IMR-90 (cell line): ENCODE measurements around the gene G3BP1. TPM values are rescaled to one million over a fixed set of nuclear protein-coding genes. Genes with fewer than 3 reads are reported as not detected.
A peak's percentile ranks its signal among the peaks of the same experiment; 100 is the strongest.

Experiments used
- ATAC-seq: fragments of 200-7000 bp; cut with Tn5 transposase; 2 replicates; pipeline ENCODE4 v1.9.1; 2020; ENCODE audit warnings: low read depth, mild to moderate bottlenecking, moderate library complexity
- BruUV-seq: library from RNA; stranded (reverse); fragments of 400-500 nt; replicated peaks from 2 replicates; lab custom pipeline; 2021; lab: Mats Ljungman, UMichigan
- CTCF ChIA-PET: fragments of 300-600 bp; formaldehyde crosslinking; extraction: SDS; loops from one replicate; lab custom pipeline; 2021; ENCODE audit warnings: antibody characterized with exemption; lab: Yijun Ruan, JAX
- POLR2A ChIA-PET: fragments of 300-600 bp; sonication (Branson Sonifier 250); formaldehyde crosslinking; loops from one replicate; lab custom pipeline; 2022; ENCODE audit warnings: antibody characterized with exemption; ENCODE audit not compliant: unreplicated experiment; lab: Charles Lee
- DNase-seq: peaks from one replicate; pipeline ENCODE4 v3.0.0; 2013
- H2AFZ ChIP-seq: replicated peaks from 2 replicates; pipeline ENCODE3; 2013; ENCODE audit warnings: low read length, mild to moderate bottlenecking; ENCODE audit not compliant: poor library complexity
- H2AK5ac ChIP-seq: 2 replicates; pipeline ENCODE4 v1.6.1; 2013; ENCODE audit warnings: low read depth, low read length, inconsistent platforms
- H2AK9ac ChIP-seq: replicated peaks from 2 replicates; pipeline ENCODE3; 2013; ENCODE audit warnings: mild to moderate bottlenecking, low read depth, low read length, moderate library complexity; ENCODE audit not compliant: poor library complexity
- H2BK120ac ChIP-seq: 2 replicates; pipeline ENCODE4 v1.6.1; 2013; ENCODE audit warnings: low read depth, low read length, inconsistent platforms
- H2BK15ac ChIP-seq: 3 replicates; pipeline ENCODE4 v1.6.1; 2013; ENCODE audit warnings: low read depth, low read length, inconsistent platforms
- H2BK20ac ChIP-seq: 2 replicates; pipeline ENCODE4 v1.6.1; 2013; ENCODE audit warnings: low read depth, mild to moderate bottlenecking, inconsistent platforms, low read length, moderate library complexity
- H2BK5ac ChIP-seq: 2 replicates; pipeline ENCODE4 v1.6.1; 2013; ENCODE audit warnings: mild to moderate bottlenecking, low read depth, low read length, inconsistent platforms; ENCODE audit not compliant: poor library complexity, severe bottlenecking
- H3K14ac ChIP-seq: replicated peaks from 2 replicates; pipeline ENCODE4 v1.6.1; 2013; ENCODE audit warnings: low read depth, low read length, inconsistent platforms
- H3K18ac ChIP-seq: 2 replicates; pipeline ENCODE4 v1.6.1; 2013; ENCODE audit warnings: low read depth, low read length, control low read depth
- H3K23ac ChIP-seq: 2 replicates; pipeline ENCODE4 v1.6.1; 2013; ENCODE audit warnings: low read depth, low read length, inconsistent platforms
- H3K27ac ChIP-seq: 2 replicates; pipeline ENCODE4 v1.5.1; 2013; ENCODE audit warnings: mild to moderate bottlenecking, control low read depth, low read length; ENCODE audit not compliant: insufficient read depth
- H3K27me3 ChIP-seq: 2 replicates; pipeline ENCODE4 v1.6.1; 2013; ENCODE audit warnings: low read length; ENCODE audit not compliant: control insufficient read depth, insufficient read depth
- H3K36me3 ChIP-seq: 2 replicates; pipeline ENCODE4 v1.6.1; 2013; ENCODE audit warnings: low read length, mixed read lengths; ENCODE audit not compliant: control insufficient read depth, insufficient read depth
- H3K4ac ChIP-seq: 2 replicates; pipeline ENCODE4 v1.6.1; 2013; ENCODE audit warnings: low read depth, low read length, inconsistent platforms
- H3K4me1 ChIP-seq: 2 replicates; pipeline ENCODE4 v1.6.1; 2013; ENCODE audit warnings: low read length, mixed read lengths; ENCODE audit not compliant: control insufficient read depth, insufficient read depth
- H3K4me2 ChIP-seq: 2 replicates; pipeline ENCODE4 v1.6.1; 2013; ENCODE audit warnings: low read depth, mild to moderate bottlenecking, control low read depth, low read length, moderate library complexity
- H3K4me3 ChIP-seq: 2 replicates; pipeline ENCODE4 v1.5.1; 2013; ENCODE audit warnings: low read depth, mild to moderate bottlenecking, control low read depth, low read length, moderate library complexity; ENCODE audit not compliant: insufficient read depth
- H3K56ac ChIP-seq: 2 replicates; pipeline ENCODE4 v1.6.1; 2013; ENCODE audit warnings: low read length, inconsistent platforms; ENCODE audit not compliant: insufficient read depth; ENCODE audit errors: extremely low read depth
- H3K79me1 ChIP-seq, 2 experiments: 2 replicates each; pipeline ENCODE4 v1.6.1; 2013; ENCODE audit warnings: low read length in 2 of 2, inconsistent platforms in 1 of 2, low read depth in 1 of 2
- H3K9ac ChIP-seq: 2 replicates; pipeline ENCODE4 v1.6.1; 2013; ENCODE audit warnings: low read depth, low read length, control low read depth
- H3K9me1 ChIP-seq: 2 replicates; pipeline ENCODE4 v1.6.1; 2013; ENCODE audit warnings: low read length, inconsistent platforms; ENCODE audit not compliant: insufficient read depth
- H3K9me3 ChIP-seq: 2 replicates; pipeline ENCODE4 v1.6.1; 2013; ENCODE audit warnings: low read length; ENCODE audit not compliant: control insufficient read depth, insufficient read depth
- H4K20me1 ChIP-seq: 2 replicates; pipeline ENCODE4 v1.6.1; 2013; ENCODE audit warnings: low read length, inconsistent platforms; ENCODE audit not compliant: insufficient read depth
- H4K5ac ChIP-seq: 2 replicates; pipeline ENCODE4 v1.6.1; 2013; ENCODE audit warnings: mild to moderate bottlenecking, low read depth, low read length, control low read depth
- H4K8ac ChIP-seq, 2 experiments: 2 replicates each; pipeline ENCODE4 v1.6.1; 2013; ENCODE audit warnings: low read depth in 2 of 2, low read length in 2 of 2, control low read depth in 1 of 2, inconsistent platforms in 1 of 2
- H4K91ac ChIP-seq: 2 replicates; pipeline ENCODE4 v1.6.1; 2013; ENCODE audit warnings: low read depth, low read length, inconsistent platforms; ENCODE audit not compliant: insufficient read depth
- BHLHE40 ChIP-seq: fragments of 150-350 bp; IDR thresholded peaks from 2 replicates; pipeline ENCODE4 v1.6.1; 2016; ENCODE audit warnings: mild to moderate bottlenecking, low read depth, low read length
- CEBPB ChIP-seq: IDR thresholded peaks from 2 replicates; pipeline ENCODE4 v1.6.1; 2012; ENCODE audit warnings: low read depth, low read length, improper control_type of control experiment
- RFX5 ChIP-seq: IDR thresholded peaks from 2 replicates; pipeline ENCODE4 v1.8.0; 2012; ENCODE audit warnings: low read depth, mild to moderate bottlenecking, low read length, moderate library complexity
- WGBS, 2 experiments: methylation state at CpG; one replicate each; pipeline versions ENCODE4 v1.1.5 to v1.1.7; 2013; ENCODE audit warnings: missing lambda C conversion rate in 2 of 2; ENCODE audit not compliant: insufficient read length in 1 of 2; ENCODE audit errors: extremely low coverage in 2 of 2; 5-methylcytosine and 5-hydroxymethylcytosine counted together
- dilution Hi-C: fragments of 300-500 bp; cut with HindIII; formaldehyde crosslinking; loops from one replicate; pipeline ENCODE4 v1.14.3; 2018; ENCODE audit warnings: low sequenced_read_pairs; ENCODE audit not compliant: unreplicated experiment
- in situ Hi-C: fragments of 300-500 bp; cut with MboI; formaldehyde crosslinking; loops from 3 replicates; pipeline ENCODE4 v1.14.3; 2019; ENCODE audit warnings: low sequenced_read_pairs, inconsistent platforms, mixed read lengths
- intact Hi-C: fragments of 100-400 bp; cut with micrococcal nuclease; formaldehyde crosslinking; loops from 2 replicates; pipeline ENCODE4 v1.10.0; 2022
- polyA plus RNA-seq, 3 experiments: library from polyadenylated mRNA; depleted of rRNA; stranded (reverse); fragments of >200 nt; gene quantifications; 2 replicates each; pipeline ENCODE4 v1.2.3, GENCODE V29; 2012; ENCODE audit warnings: low replicate concordance in 1 of 3
- total RNA-seq: library from RNA; depleted of rRNA; stranded (reverse); fragments of >200 nt; gene quantifications from 2 replicates; pipeline ENCODE4 v1.2.3, GENCODE V29; 2012
- TF ChIP-seq, protein P1 (sequence below): fragments of 150-350 bp; IDR thresholded peaks from 2 replicates; pipeline ENCODE4 v1.6.1; 2017; ENCODE audit warnings: mild to moderate bottlenecking, antibody characterized with exemption, low read length, low read depth
- TF ChIP-seq, protein P2 (sequence below): fragments of 150-350 bp; IDR thresholded peaks from 2 replicates; pipeline ENCODE4 v1.6.1; 2016; ENCODE audit warnings: low read depth, mild to moderate bottlenecking, low read length, moderate library complexity, borderline replicate concordance

The G3BP1 gene
- total and polyA plus RNA-seq, 2 of the 4 experiments (the other 2 are of a cell fraction) = 40.2 to 482 TPM

DNA sequence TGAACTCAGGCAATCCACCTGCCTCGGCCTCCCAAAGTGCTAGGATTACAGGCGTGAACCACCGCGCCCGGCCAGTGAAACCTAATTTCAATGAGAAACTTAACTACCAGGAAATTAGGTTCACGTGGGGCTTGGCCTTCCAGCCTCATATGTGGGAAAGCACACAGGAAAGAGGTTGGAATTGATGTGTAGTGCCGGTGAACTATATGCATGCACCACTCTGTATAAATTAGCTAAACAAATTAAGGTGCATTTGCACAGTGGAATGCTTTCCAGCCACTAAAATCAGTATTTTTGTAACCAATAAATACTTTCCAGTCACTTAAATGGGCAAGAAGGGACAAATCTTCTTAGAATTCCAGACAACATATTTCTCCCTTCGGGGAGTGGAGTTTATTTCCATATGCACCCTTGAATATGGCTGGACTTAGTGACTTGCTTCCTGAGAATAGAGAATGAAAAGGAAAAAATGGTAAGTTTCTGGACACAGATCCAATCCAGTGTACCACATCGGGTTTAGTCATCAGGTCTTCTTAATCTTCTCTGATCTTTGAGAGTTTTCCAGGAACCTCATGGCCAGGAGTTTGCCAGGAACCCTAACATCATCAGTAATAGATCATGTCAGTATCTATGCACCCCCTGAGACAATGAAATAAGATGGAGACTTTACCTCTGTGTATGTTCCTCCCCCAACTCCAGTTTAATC, 38.2 kb upstream of the G3BP1 start:
- peak; percentile 41 for DNase-seq
- WGBS, 2 experiments = 100% methylated on average over 1 of the region's 9 CpGs; no CpG with 5 or more reads in 1 of the 2 experiments

More for the DNA sequence above, 38.2 kb upstream of the G3BP1 start:
- no peaks in the 10 kb centered on the region for H3K36me3 ChIP-seq
- intact Hi-C loops (no loop called here), in situ Hi-C loops (no loop called here), dilution Hi-C loops (no loop called here)
- H3K27me3 ChIP-seq = no peaks in the 10 kb centered on the region
- H3K9me1 ChIP-seq = peaks cover 7% of the 10 kb centered on the region; the same call in 1 of the 2 replicates
- ChIA-PET POLR2A (no interaction called here), CTCF (no interaction called here)
- TF ChIP-seq BHLHE40 = no peak
- TF ChIP-seq, protein P1, sequence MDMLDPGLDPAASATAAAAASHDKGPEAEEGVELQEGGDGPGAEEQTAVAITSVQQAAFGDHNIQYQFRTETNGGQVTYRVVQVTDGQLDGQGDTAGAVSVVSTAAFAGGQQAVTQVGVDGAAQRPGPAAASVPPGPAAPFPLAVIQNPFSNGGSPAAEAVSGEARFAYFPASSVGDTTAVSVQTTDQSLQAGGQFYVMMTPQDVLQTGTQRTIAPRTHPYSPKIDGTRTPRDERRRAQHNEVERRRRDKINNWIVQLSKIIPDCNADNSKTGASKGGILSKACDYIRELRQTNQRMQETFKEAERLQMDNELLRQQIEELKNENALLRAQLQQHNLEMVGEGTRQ = no peak
- TF ChIP-seq RFX5 = no peak
- TF ChIP-seq, protein P2, sequence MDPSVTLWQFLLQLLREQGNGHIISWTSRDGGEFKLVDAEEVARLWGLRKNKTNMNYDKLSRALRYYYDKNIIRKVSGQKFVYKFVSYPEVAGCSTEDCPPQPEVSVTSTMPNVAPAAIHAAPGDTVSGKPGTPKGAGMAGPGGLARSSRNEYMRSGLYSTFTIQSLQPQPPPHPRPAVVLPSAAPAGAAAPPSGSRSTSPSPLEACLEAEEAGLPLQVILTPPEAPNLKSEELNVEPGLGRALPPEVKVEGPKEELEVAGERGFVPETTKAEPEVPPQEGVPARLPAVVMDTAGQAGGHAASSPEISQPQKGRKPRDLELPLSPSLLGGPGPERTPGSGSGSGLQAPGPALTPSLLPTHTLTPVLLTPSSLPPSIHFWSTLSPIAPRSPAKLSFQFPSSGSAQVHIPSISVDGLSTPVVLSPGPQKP = no peak
- no peak for TF ChIP-seq CEBPB
- ATAC-seq = 0 out of 2 replicates have a peak, but pooled peaks have one; percentile 35
- peaks cover 11 to 19% of the 10 kb centered on the region in 2 experiments; a peak in 3 of 4 replicates for H3K79me1 ChIP-seq
- no peak overlapping the region for H3K18ac ChIP-seq
- H3K9me3 ChIP-seq = 0 out of 2 replicates have a peak, but pooled peaks cover 2% of the 10 kb centered on the region
- H2AFZ ChIP-seq = no peak overlapping the region
- no peak overlapping the region for H2BK15ac ChIP-seq
- H3K23ac ChIP-seq = no peak overlapping the region
- H3K4me1 ChIP-seq = peaks cover 5% of the 10 kb centered on the region; the same call in 1 of the 2 replicates
- H2AK9ac ChIP-seq = no peak overlapping the region
- H4K91ac ChIP-seq = no peak overlapping the region
- H3K27ac ChIP-seq = no peak overlapping the region
- no peak overlapping the region for H3K4ac ChIP-seq
- no peak overlapping the region for H3K14ac ChIP-seq
- no peak overlapping the region for H2BK20ac ChIP-seq
- H3K9ac ChIP-seq = no peak overlapping the region
- no peak overlapping the region for H3K56ac ChIP-seq
- no peak overlapping the region for H3K4me2 ChIP-seq
- BruUV-seq = no TSS peak
- H2BK120ac ChIP-seq = no peak overlapping the region
- no peak overlapping the region for H4K5ac ChIP-seq
- no peaks in the 10 kb centered on the region for H4K20me1 ChIP-seq
- no peak overlapping the region for H4K8ac ChIP-seq
- no peak overlapping the region for H2BK5ac ChIP-seq
- H2AK5ac ChIP-seq = no peak overlapping the region
- H3K4me3 ChIP-seq = no peak overlapping the region
